ENCODE results near the gene PARM1.

The PARM1 gene

DNA sequence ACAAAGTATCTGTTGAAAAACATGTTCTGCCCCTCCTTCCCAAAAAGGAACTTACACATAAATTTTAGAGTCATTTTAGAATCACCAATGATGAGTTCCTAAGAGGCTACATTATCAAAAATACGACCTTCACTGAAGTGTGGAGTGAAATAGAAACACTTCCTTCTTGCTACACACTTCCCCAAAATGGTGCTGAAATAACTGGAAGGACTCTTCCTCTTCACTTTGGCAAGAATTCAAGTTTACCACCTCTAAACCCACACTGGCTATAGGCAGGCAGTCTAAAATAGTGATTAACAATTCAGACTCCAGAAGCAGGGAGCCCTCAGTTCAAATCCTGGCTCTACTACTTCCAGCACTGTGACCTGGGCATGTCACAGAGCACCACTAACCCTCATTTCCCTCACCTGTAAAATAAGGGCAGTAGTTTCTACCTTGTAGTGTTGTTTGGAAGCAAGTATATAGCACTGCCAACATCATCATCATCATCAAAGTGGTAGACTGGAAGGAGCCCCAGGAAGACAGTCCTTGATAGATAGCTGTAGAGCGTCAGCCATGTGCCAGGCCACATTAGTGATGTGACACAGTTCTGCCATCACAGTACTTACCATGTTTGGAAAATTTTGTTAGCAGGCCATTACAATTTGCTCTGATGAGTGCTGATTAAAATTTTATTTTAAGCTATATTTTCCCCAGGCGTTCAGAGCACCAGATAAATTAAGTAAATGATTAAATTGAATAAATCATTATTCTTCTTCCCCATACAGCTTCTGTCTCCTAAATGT lies 103.3 kb downstream of the PARM1 start:
- DNase-seq (ENCODE audit: low read depth): no peak
- TF ChIP-seq, protein P1, sequence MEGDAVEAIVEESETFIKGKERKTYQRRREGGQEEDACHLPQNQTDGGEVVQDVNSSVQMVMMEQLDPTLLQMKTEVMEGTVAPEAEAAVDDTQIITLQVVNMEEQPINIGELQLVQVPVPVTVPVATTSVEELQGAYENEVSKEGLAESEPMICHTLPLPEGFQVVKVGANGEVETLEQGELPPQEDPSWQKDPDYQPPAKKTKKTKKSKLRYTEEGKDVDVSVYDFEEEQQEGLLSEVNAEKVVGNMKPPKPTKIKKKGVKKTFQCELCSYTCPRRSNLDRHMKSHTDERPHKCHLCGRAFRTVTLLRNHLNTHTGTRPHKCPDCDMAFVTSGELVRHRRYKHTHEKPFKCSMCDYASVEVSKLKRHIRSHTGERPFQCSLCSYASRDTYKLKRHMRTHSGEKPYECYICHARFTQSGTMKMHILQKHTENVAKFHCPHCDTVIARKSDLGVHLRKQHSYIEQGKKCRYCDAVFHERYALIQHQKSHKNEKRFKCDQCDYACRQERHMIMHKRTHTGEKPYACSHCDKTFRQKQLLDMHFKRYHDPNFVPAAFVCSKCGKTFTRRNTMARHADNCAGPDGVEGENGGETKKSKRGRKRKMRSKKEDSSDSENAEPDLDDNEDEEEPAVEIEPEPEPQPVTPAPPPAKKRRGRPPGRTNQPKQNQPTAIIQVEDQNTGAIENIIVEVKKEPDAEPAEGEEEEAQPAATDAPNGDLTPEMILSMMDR (IDR thresholded peaks at IDR 0.05; ENCODE audit: low read length, missing control alignments): no peak
- no peak overlapping the region for H3K4me3 ChIP-seq (replicated peaks; ENCODE audit: low read depth, low read length)

DNA sequence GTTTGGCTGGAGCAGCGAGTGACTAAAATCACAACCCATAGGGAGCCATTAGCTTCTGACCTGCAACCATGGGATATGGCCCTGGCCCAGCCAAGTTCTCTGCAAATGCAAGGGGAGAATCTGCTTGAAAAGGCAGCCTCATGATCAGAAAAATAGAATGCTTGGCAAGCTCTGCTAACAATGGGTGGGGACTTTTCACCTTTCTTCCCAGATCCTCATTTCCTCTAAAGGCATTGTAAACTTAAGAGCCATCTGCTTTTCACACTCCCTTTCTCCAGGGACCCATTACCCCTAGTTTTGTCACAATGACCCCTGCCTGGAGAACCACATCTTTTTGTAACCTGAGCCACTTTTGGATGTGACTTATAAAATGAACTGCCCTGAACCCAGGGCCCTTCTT lies 104.3 kb downstream of the PARM1 start:
- H3K4me3 ChIP-seq (replicated peaks; ENCODE audit: low read depth, low read length): no peak overlapping the region
- TF ChIP-seq, protein P1 (IDR thresholded peaks at IDR 0.05; ENCODE audit: low read length, missing control alignments): no peak
- DNase-seq (ENCODE audit: low read depth): no peak

DNA sequence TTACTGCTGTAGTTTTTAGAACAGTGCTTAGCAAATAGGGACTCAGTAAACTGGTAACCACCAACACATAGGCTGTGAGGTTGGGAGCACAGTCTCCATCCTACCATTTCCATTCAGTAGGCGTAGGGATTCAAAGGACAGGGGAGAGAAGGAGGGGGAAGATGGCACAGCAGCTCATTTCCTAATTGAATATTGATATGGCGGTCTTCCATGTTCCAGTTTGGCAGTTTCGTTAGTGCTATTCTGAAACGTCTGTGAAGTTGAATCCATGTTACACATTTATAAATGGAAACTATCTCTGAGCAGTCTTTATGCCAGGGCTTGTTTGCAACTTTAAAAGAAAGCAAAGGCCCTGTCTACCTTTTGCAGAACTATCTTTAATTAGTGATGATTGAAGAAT lies 105.5 kb downstream of the PARM1 start:
- no peak for DNase-seq (ENCODE audit: low read depth)
- H3K4me3 ChIP-seq (replicated peaks; ENCODE audit: low read depth, low read length): no peak overlapping the region
- TF ChIP-seq, protein P1 (IDR thresholded peaks at IDR 0.05; ENCODE audit: low read length, missing control alignments): no peak

DNA sequence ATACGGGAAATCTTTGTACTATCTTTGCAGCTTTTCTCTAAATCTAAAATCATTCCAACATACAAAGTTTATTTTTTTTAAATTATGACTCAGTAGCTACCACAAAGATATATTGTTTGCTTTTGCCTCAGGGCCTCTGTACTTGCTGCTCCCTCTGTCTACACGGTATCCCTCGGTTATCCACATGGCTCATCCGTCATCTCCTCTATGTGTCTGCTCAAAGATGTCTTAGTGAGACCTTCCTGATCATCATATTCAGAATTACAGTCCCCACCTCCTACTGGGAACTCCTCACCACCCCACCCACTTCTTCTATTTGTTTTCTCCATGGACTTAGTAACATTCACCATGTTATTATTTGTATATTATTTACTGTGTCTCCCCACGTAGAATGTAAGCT lies 107.8 kb downstream of the PARM1 start:
- TF ChIP-seq, protein P1 (IDR thresholded peaks at IDR 0.05; ENCODE audit: low read length, missing control alignments): no peak
- no peak overlapping the region for H3K4me3 ChIP-seq (replicated peaks; ENCODE audit: low read depth, low read length)
- DNase-seq (ENCODE audit: low read depth): no peak

DNA sequence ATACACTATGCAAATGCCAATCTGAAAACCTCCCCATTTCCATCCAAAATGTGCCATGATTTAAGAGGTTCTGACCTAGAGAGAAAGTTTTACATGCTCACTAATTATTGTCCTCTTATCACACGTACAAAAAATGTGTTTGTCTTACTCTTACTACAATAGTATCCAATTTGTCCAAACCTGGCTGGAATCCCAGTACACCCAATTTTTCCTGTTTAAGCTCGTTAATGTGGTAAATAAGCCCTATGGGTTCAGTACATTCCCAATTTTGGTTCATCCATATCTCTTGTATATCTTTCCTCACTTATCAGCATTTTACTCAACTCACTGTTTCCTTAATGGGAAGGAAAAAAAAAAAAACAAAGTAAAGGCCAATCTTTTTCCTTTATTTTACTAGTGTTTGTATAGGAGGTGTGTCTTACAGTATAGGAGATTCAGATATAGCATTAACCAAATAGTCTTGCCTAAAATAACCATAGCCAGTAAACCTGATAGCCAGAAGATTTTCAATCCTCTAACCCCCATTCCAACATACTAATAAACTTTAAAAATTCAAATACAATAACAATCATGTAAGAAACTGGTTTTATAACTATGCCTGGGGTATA lies 109.8 kb downstream of the PARM1 start:
- no peak overlapping the region for H3K4me3 ChIP-seq (replicated peaks; ENCODE audit: low read depth, low read length)
- DNase-seq (ENCODE audit: low read depth): no peak
- TF ChIP-seq, protein P1 (IDR thresholded peaks at IDR 0.05; ENCODE audit: low read length, missing control alignments): no peak

DNA sequence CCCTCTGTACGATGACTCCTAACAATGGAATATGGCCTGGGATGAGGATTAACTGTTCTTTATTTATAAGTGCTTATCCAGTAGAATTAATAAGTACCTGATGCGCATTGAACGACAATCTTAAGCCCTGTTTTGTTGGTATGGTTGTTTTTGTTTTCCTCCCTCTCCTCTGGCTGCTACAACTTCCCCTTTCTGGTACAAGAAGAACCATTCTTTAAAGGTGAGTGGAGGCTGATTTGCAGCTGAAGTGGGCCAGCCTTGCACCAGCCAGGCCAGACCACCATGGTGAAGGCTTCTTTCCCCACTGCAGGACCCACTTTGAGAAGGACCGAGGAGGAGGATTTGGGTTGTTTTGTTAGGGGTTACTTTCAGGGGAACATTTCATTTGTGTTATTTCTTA lies 113.3 kb downstream of the PARM1 start:
- TF ChIP-seq, protein P1 (IDR thresholded peaks at IDR 0.05; ENCODE audit: low read length, missing control alignments): no peak
- no peak overlapping the region for H3K4me3 ChIP-seq (replicated peaks; ENCODE audit: low read depth, low read length)
- DNase-seq (ENCODE audit: low read depth): no peak

Data from fibroblast of pulmonary artery (primary cell).